CD14-positive monocyte (primary cell): Measurements from ENCODE around the gene RGS7. TPM values are rescaled to one million over a fixed set of nuclear protein-coding genes. Genes with fewer than 3 reads are reported as not detected.

Experiments
- DNase-seq, 3 donors: peaks; one replicate each; pipeline ENCODE4 v3.0.0-alpha.2; 2011 to 2022
- H2AFZ ChIP-seq: 2 replicates; pipeline ENCODE4 v1.6.0; 2012; ENCODE audit warnings: mild to moderate bottlenecking, low read depth, low read length, inconsistent platforms; ENCODE audit not compliant: insufficient read depth, poor library complexity, severe bottlenecking
- H3K27ac ChIP-seq, 2 donors: 1 replicate in 1 of 2; 2 replicates in 1 of 2; pipeline ENCODE4 v1.5.1; 2012 to 2013; ENCODE audit warnings: low read length in 2 of 2, control low read depth in 1 of 2, inconsistent platforms in 1 of 2, low read depth in 1 of 2, mild to moderate bottlenecking in 1 of 2
- H3K27me3 ChIP-seq, 2 donors: one replicate each; pipeline versions ENCODE4 v1.6.0 to v1.6.1; 2011 to 2013; ENCODE audit warnings: low read length in 2 of 2; ENCODE audit not compliant: control insufficient read depth in 2 of 2, insufficient read depth in 2 of 2
- H3K36me3 ChIP-seq, 2 donors: replicated peaks in 1 of 2; 1 replicate in 1 of 2; 2 replicates in 1 of 2; pipeline versions ENCODE4 v1.5.1 to v1.6.1; 2012 to 2013; ENCODE audit warnings: low read length in 2 of 2, control low read depth in 1 of 2, inconsistent platforms in 1 of 2, mild to moderate bottlenecking in 1 of 2; ENCODE audit not compliant: insufficient read depth in 2 of 2, control insufficient read depth in 1 of 2
- H3K4me1 ChIP-seq, 2 donors: 1 replicate in 1 of 2; 2 replicates in 1 of 2; pipeline versions ENCODE4 v1.5.1 to v1.6.1; 2012 to 2013; ENCODE audit warnings: low read length in 2 of 2, control low read depth in 1 of 2, inconsistent platforms in 1 of 2, mild to moderate bottlenecking in 1 of 2, moderate library complexity in 1 of 2; ENCODE audit not compliant: insufficient read depth in 2 of 2, control insufficient read depth in 1 of 2
- H3K4me2 ChIP-seq: replicated peaks from 2 replicates; pipeline ENCODE3; 2012; ENCODE audit warnings: low read length, moderate library complexity, mild to moderate bottlenecking; ENCODE audit not compliant: poor library complexity, severe bottlenecking; ENCODE audit errors: extremely low read depth
- H3K4me3 ChIP-seq, 3 experiments: fragments of 200-600 bp in 1 of 3; sonication (generic) in 1 of 3; replicated peaks in 1 of 3; 1 replicate in 2 of 3; 2 replicates in 1 of 3; pipeline ENCODE4 v1.5.1; 2011 to 2013; ENCODE audit warnings: low read length in 3 of 3, mild to moderate bottlenecking in 3 of 3, control low read depth in 2 of 3, low read depth in 2 of 3, inconsistent platforms in 1 of 3, moderate library complexity in 1 of 3
- H3K79me2 ChIP-seq: 2 replicates; pipeline ENCODE4 v1.6.0; 2012; ENCODE audit warnings: mild to moderate bottlenecking, control low read depth, inconsistent platforms, low read length, moderate library complexity; ENCODE audit not compliant: insufficient read depth
- H3K9ac ChIP-seq: 2 replicates; pipeline ENCODE4 v1.6.0; 2017; ENCODE audit warnings: low read length, mild to moderate bottlenecking; ENCODE audit not compliant: insufficient read depth, poor library complexity, severe bottlenecking
- H3K9me3 ChIP-seq, 2 donors: replicated peaks in 1 of 2; 1 replicate in 1 of 2; 2 replicates in 1 of 2; pipeline versions ENCODE4 v1.5.1 to v1.6.1; 2012 to 2013; ENCODE audit warnings: low read length in 2 of 2, control low read depth in 1 of 2; ENCODE audit not compliant: control insufficient read depth in 1 of 2, insufficient read depth in 1 of 2
- H4K20me1 ChIP-seq: 2 replicates; pipeline ENCODE4 v1.6.0; 2012; ENCODE audit warnings: mild to moderate bottlenecking, low read length, control low read depth, moderate library complexity; ENCODE audit not compliant: insufficient read depth
- H3K27ac Mint-ChIP-seq, 7 donors: one replicate each; pipeline ENCODE4 v1.8.0; 2020; ENCODE audit warnings: mild to moderate bottlenecking in 7 of 7, mixed read lengths in 7 of 7, moderate library complexity in 6 of 7, inconsistent platforms in 2 of 7
- H3K27me3 Mint-ChIP-seq, 3 donors: one replicate each; pipeline ENCODE4 v1.8.0; 2021 to 2022; ENCODE audit warnings: low read depth in 3 of 3, mild to moderate bottlenecking in 3 of 3, mixed read lengths in 3 of 3, moderate library complexity in 3 of 3, inconsistent platforms in 1 of 3
- H3K36me3 Mint-ChIP-seq, 2 donors: one replicate each; pipeline ENCODE4 v1.8.0; 2020; ENCODE audit warnings: mixed read lengths in 2 of 2, inconsistent platforms in 1 of 2, mild to moderate bottlenecking in 1 of 2
- H3K4me1 Mint-ChIP-seq: one replicate; pipeline ENCODE4 v1.8.0; 2020; ENCODE audit warnings: mild to moderate bottlenecking, mixed read lengths
- H3K4me3 Mint-ChIP-seq, 2 donors: one replicate each; pipeline ENCODE4 v1.8.0; 2020; ENCODE audit warnings: mild to moderate bottlenecking in 2 of 2, mixed read lengths in 2 of 2, moderate library complexity in 1 of 2
- H3K9me3 Mint-ChIP-seq, 7 donors: one replicate each; pipeline ENCODE4 v1.8.0; 2020 to 2022; ENCODE audit warnings: mixed read lengths in 7 of 7, mild to moderate bottlenecking in 6 of 7, moderate library complexity in 6 of 7, inconsistent platforms in 2 of 7
- CTCF ChIP-seq: fragments of 200-600 bp; IDR thresholded peaks from one replicate; pipeline ENCODE4 v1.8.0; 2022; ENCODE audit warnings: antibody characterized with exemption, mild to moderate bottlenecking
- WGBS: methylation state at CpG from one replicate; pipeline ENCODE4 v1.1.5; 2013; ENCODE audit warnings: missing lambda C conversion rate; ENCODE audit not compliant: insufficient coverage; 5-methylcytosine and 5-hydroxymethylcytosine counted together
- intact Hi-C, 2 donors: fragments of 100-400 bp; cut with micrococcal nuclease; formaldehyde crosslinking; loops; one replicate each; pipeline versions ENCODE4 v1.15.0 to v1.15.1; 2023
- polyA plus RNA-seq, 3 donors: library from polyadenylated mRNA; depleted of rRNA in 1 of 3; unstranded in 2 of 3; stranded (reverse) in 1 of 3; fragments of 300-500 nt in 2 of 3; fragments of >200 nt in 1 of 3; fragmentation: Illumina TruSeq in 2 of 3; gene quantifications; 1 replicate in 2 of 3; 2 replicates in 1 of 3; pipeline ENCODE4 v1.2.3, GENCODE V29; 2012 to 2021

Gene RGS7
- polyA plus RNA-seq, 3 donors, result not detected

- Histone ChIP-seq H3K4me3 (no peak overlapping the region), H4K20me1 (no peaks in the 10 kb centered on the region), H3K9me3 (no peaks in the 10 kb centered on the region), H3K79me2 (no peaks in the 10 kb centered on the region), H3K4me2 (no peak overlapping the region), H2AFZ (no peak overlapping the region), H3K9ac (no peak overlapping the region), H3K27me3 (no peaks in the 10 kb centered on the region), H3K4me1 (no peaks in the 10 kb centered on the region), H3K36me3 (no peaks in the 10 kb centered on the region), H3K27ac (no peak overlapping the region)
- 88% methylated on average over 7 of the region's 10 CpGs for WGBS
- Mint-ChIP-seq H3K27ac (no peak overlapping the region), H3K4me1 (no peaks in the 10 kb centered on the region), H3K4me3 (no peak overlapping the region), H3K9me3 (peaks cover 0 to 3% (median 0%) of the 10 kb centered on the region in 7 donors), H3K36me3 (no peaks in the 10 kb centered on the region), H3K27me3 (no peaks in the 10 kb centered on the region)
- no peak for DNase-seq
- intact Hi-C loops, result no loop called here
- TF ChIP-seq CTCF, result no peak
Measured at GRCh38 chr1:240967070-240967724, 389.8 kb downstream of the RGS7 start.

- no peak for DNase-seq
- Histone ChIP-seq H3K36me3 (no peaks in the 10 kb centered on the region), H3K27me3 (no peaks in the 10 kb centered on the region), H3K27ac (no peak overlapping the region), H3K4me1 (no peaks in the 10 kb centered on the region), H4K20me1 (no peaks in the 10 kb centered on the region), H2AFZ (no peak overlapping the region), H3K4me2 (no peak overlapping the region), H3K79me2 (no peaks in the 10 kb centered on the region), H3K4me3 (no peak overlapping the region), H3K9me3 (no peaks in the 10 kb centered on the region), H3K9ac (no peak overlapping the region)
- TF ChIP-seq CTCF, result no peak
- 60% methylated on average over 4 of the region's 10 CpGs for WGBS
- Mint-ChIP-seq H3K4me1 (no peaks in the 10 kb centered on the region), H3K36me3 (no peaks in the 10 kb centered on the region), H3K9me3 (peaks cover 0 to 3% (median 0%) of the 10 kb centered on the region in 7 donors), H3K4me3 (no peak overlapping the region), H3K27ac (no peak overlapping the region), H3K27me3 (no peaks in the 10 kb centered on the region)
- intact Hi-C loops, result no loop called here
Measured at GRCh38 chr1:240965581-240966091, 391.4 kb downstream of the RGS7 start.
